ENCODE data around the gene TBC1D22A.

- no peak for TF ChIP-seq ARNTL (CRISPR knock-in tag; IDR thresholded peaks at IDR 0.05; ENCODE audit: borderline replicate concordance, low read depth)
- no peak for TF ChIP-seq ZNF565 (CRISPR knock-in tag; conservative IDR thresholded peaks at IDR 0.05; ENCODE audit: low read depth)
Observed at GRCh38 chr22:46934172-46934745, 171.8 kb downstream of the TBC1D22A start.
